NCI-H2227 treated with DMSO at 0.1 percent for 48 hours (cell line): ENCODE results near the gene SRPK3.

Experiments
- DNase-seq: peaks from one replicate; lab custom pipeline; 2025; lab: John Stamatoyannopoulos, UW

The SRPK3 gene

DNA sequence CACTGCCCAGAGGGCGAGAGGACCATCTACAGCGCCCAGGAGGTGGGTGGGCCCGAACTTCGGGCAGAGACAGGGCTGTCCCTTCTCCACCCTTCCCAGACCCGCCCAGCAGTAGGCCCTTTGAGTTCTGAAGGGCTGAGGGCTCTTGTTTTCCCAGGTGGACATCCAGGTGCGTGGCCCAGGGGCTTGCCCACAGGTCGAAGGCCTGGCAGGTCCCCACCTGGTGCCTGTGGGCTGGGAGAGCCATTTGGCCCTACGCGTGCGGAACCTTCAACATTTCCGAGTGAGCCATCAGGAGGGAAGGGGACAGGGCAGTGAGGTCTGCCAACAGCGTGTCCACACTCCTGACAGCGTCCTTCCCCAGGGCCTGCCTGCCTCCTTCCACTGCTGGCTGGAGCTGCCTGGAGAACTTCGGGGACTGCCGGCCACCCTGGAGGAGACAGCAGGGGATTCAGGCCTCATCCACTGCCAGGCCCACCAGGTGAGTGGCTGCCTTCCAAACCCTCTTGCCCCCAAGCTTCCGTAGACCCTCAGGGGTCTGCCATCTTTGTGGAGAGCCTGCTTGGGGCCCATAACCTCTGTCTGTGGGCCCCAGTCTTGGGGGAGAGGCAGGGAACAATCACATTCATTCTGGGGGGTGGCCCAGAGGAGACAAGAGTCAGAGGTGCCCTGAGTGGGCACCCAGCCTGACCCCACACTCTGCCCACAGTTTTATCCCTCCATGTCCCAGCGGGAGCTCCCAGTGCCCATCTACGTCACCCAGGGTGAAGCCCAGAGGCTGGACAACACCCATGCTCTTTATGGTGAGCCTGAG lies 10.0 kb upstream of the SRPK3 start:
- no peak for DNase-seq

GRCh38 chrX:153771415-153772315 lies 9.2 kb upstream of the SRPK3 start:
- DNase-seq = no peak

DNA sequence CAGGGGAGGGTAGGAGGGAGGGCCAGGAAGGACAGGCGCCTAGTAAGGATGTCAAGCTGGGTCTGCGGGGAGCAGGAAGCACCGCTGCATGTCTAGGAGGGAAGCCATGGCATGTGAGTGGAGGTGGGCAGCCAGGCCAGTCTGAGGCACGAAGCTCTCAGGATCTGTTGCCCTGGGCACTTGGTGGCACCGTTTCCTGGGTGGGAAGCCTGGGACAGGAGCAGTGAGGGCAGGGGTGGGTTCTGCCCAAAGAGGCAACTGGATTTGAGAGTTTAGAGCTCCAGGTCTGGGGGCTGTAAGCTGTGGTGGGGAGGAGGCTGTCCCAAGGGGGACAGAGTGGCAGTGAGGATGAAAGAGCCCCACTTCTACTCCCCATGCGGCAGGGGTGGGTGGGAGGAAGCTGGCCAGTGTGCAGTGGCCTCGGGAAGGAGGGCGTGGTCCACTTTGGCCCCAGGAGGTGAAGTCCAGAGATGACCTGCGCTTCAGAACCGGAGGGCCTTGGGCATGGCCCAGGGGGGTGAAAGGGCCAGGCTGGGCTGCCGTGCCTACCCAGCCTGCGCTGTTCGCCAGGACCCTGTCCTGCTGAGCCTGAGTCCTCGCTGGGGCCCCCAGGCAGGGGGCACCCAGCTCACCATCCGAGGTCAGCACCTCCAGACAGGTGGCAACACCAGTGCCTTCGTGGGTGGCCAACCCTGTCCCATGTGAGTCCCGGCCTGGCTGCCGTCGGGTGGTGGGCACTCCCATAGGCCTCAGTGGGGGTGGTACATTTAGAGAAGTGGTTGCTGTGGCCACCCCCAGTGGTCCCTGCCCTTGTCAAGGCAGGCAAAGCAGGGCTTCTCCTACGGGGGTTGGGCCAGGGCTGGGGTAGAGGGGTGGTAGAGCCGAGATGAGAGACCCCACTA lies 8.3 kb upstream of the SRPK3 start:
- no peak for DNase-seq

GRCh38 chrX:153773218-153773611 lies 7.6 kb upstream of the SRPK3 start:
- no peak for DNase-seq

DNA sequence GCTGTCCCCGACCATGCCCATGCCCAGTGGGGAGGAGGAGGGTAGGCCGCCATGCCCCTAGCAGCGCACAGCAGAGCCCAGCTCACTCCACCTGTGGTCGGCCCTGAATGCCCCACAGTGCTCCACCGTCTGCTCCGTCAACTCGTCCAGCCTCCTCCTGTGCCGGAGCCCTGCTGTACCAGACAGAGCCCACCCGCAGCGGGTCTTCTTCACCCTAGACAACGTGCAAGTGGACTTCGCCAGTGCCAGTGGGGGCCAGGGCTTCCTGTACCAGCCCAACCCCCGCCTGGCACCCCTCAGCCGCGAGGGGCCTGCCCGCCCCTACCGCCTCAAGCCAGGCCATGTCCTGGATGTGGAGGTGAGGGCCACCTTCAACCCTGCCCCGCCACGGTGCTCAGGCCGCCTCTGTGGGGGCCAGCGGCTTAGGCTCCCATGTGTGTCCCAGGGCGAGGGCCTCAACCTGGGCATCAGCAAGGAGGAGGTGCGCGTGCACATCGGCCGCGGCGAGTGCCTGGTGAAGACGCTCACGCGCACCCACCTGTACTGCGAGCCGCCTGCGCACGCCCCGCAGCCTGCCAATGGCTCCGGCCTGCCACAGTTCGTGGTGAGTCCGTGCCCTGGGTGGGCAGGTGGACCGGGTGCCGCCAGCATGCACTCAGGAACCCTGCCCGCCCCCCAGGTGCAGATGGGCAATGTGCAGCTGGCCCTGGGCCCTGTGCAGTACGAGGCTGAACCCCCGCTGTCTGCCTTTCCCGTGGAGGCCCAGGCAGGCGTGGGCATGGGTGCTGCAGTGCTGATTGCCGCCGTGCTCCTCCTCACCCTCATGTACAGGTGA lies 6.9 kb upstream of the SRPK3 start:
- no peak for DNase-seq

- DNase-seq = no peak
Observed at GRCh38 chrX:153774576-153775292, 6.1 kb upstream of the SRPK3 start.

DNA sequence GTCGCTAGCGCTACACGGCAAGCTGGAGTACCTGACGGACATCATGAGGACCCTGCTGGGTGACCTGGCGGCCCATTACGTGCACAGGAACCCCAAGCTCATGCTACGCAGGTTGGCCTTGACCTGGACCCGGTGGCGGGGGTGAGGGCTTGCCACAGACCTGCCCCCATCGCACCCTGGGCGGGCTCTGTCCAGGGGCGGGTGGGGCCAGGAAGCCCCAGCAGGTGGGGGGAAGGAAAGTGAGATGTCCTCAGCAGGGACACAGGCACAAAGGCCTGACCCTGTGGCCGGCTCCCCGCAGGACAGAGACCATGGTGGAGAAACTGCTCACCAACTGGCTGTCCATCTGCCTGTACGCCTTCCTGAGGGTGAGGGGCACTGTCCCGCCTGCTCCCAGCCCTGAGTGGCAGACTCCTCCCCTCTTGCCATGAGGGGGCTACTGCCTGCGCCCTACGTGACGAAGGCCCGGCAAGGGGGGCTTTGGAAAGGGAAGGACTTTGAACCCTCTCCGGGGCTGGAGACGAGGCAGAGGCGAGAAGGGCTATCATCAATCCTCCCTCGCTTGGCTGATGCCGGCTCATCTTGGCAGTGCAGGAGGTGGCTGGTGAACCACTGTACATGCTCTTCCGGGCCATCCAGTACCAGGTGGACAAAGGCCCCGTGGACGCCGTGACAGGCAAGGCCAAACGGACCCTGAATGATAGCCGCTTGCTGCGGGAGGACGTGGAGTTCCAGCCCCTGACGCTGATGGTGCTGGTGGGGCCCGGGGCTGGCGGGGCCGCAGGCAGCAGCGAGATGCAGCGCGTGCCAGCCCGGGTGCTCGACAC lies 5.3 kb upstream of the SRPK3 start:
- no peak for DNase-seq

DNA sequence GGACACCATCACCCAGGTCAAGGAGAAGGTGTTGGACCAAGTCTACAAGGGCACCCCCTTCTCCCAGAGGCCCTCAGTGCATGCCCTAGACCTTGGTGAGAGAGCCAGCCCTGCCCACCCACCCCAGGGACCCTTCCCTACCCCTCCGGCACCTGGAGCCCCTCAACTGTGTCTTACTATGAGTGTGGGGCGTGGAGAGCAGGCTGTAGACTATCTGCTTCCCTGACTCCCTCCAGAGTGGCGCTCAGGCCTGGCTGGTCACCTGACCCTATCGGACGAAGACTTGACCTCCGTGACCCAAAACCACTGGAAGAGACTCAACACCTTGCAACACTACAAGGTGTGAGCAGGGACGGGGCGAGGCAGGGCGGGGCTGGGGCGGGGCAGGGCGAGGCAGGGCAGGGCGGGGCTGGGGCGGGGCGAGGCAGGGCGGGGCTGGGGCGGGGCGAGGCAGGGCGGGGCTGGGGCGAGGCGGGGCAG lies 4.7 kb upstream of the SRPK3 start:
- no peak for DNase-seq

GRCh38 chrX:153776611-153777045 lies 4.2 kb upstream of the SRPK3 start:
- no peak for DNase-seq

GRCh38 chrX:153777261-153778090 lies 3.4 kb upstream of the SRPK3 start:
- no peak for DNase-seq

- no peak for DNase-seq
Observed at GRCh38 chrX:153778181-153778580, 2.7 kb upstream of the SRPK3 start.

- DNase-seq = no peak
Observed at GRCh38 chrX:153778684-153779101, 2.1 kb upstream of the SRPK3 start.

DNA sequence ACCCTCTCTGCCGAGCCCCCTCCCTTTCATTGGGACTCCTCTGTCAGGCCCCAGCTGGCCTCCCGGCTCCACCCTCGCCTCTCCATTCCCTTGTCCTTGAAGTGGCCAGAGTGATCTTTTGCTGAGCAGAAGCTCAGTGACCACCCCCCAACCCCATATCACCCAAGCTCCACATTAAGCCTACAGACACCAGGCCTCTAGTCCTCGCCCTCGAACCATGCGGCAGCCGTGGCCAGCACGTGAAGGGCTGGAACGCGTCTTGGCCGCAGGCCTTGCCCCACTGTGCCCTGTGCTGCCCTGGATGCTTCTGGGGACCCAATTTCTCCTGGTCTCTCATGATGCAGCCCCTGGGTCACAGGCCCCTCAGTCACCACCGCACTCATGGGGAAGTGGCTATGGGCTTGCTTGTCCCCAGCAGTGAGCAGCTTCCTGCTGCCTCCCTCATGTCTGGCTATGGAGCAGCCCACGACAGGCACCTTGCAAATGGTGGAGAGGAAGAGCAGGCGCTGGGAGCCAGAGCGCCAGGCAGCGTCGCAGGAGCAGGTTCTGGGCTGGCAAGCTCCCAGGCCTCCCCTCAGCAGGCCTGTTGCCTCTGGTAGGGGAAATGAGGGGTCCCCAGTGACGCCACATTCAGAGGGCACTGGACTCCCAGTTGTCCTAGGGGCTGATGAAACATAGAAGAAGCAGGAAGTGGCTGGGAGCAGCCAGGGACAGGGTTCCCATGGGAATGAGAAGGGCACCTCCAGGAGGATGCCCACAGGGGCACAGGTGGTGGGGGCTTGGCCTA lies 757 bp upstream of the SRPK3 start:
- DNase-seq = no peak

- no peak for DNase-seq
Observed at GRCh38 chrX:153781428-153782047, 697 bp downstream of the SRPK3 start.

GRCh38 chrX:153782313-153782712 lies 1.5 kb downstream of the SRPK3 start:
- DNase-seq = no peak

GRCh38 chrX:153782871-153783270 lies 2.0 kb downstream of the SRPK3 start:
- no peak for DNase-seq

DNA sequence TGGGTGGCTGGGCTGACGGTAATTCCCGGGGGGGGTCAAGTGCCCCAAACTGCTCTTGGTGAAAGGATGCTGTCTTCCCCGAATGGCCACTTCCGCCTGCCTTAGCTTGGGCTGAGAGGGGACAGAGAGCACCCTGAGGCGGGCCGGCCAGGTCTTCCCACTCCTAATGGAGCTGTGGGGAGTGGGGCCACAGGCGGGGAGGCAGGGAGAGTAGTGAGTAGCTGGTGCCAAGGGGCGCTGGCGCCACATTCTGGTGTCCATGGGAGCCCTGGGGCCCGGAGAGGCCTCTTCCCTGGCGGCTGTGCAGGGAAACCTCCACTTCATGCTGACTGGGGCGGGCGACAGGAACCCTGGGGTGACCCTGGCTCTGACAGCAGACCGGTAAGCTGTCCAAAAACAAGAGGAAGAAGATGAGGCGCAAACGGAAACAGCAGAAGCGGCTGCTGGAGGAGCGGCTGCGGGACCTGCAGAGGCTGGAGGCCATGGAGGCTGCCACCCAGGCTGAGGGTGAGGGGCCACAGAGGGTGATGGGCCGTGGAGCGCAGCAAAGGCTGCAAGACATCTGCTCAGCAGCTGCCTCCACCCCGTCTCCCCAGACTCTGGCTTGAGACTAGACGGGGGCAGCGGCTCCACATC lies 2.7 kb downstream of the SRPK3 start:
- DNase-seq = no peak
